Suprapubic skin (tissue), 4 donors: ENCODE results near the gene MBD2. TPM values are rescaled to one million over a fixed set of nuclear protein-coding genes. Genes with fewer than 3 reads are reported as not detected.

Experiments
- DNase-seq, 2 donors: peaks; one replicate each; pipeline ENCODE4 v3.0.0-alpha.2; 2019; ENCODE audit warnings: low spot score in 2 of 2
- H3K27ac ChIP-seq: fragments of 200-600 bp; sonication (generic); one replicate; pipeline ENCODE4 v1.5.1; 2019
- H3K27me3 ChIP-seq: fragments of 200-600 bp; sonication (generic); one replicate; pipeline ENCODE4 v1.5.1; 2019
- H3K36me3 ChIP-seq: fragments of 200-600 bp; sonication (generic); one replicate; pipeline ENCODE4 v1.5.1; 2019
- H3K4me1 ChIP-seq: fragments of 200-600 bp; sonication (generic); one replicate; pipeline ENCODE4 v1.5.1; 2019
- H3K4me3 ChIP-seq: fragments of 200-600 bp; sonication (generic); one replicate; pipeline ENCODE4 v1.5.1; 2019; ENCODE audit warnings: mild to moderate bottlenecking
- H3K9me3 ChIP-seq: fragments of 200-600 bp; sonication (generic); one replicate; pipeline ENCODE4 v1.5.1; 2019
- EP300 ChIP-seq: sonication (generic); formaldehyde crosslinking; IDR thresholded peaks from one replicate; pipeline ENCODE4 v1.6.1; 2017; ENCODE audit warnings: antibody characterized with exemption
- POLR2A ChIP-seq, 2 donors: fragments of 450-650 bp; IDR thresholded peaks; one replicate each; pipeline ENCODE4 v1.6.1; 2017; ENCODE audit warnings: antibody characterized with exemption in 2 of 2, mild to moderate bottlenecking in 2 of 2, moderate library complexity in 2 of 2
- POLR2AphosphoS5 ChIP-seq, 3 donors: sonication (generic); formaldehyde crosslinking; IDR thresholded peaks; one replicate each; pipeline ENCODE4 v1.6.1; 2017; ENCODE audit warnings: antibody characterized with exemption in 3 of 3
- WGBS: methylation state at CpG from one replicate; pipeline ENCODE4 v1.1.5; 2018; 5-methylcytosine and 5-hydroxymethylcytosine counted together
- total RNA-seq, 4 donors: library from RNA; depleted of rRNA; stranded (reverse); fragments of >200 nt; gene quantifications; one replicate each; pipeline ENCODE4 v1.1.0, GENCODE V29; 2016
- TF ChIP-seq, protein P1 (sequence below), 2 donors: fragments of 200-600 bp in 1 of 2; fragments of 450-650 bp in 1 of 2; sonication (generic) in 1 of 2; IDR thresholded peaks; one replicate each; pipeline ENCODE4 v1.5.1; 2016 to 2019; ENCODE audit warnings: antibody characterized with exemption in 2 of 2, mild to moderate bottlenecking in 1 of 2, moderate library complexity in 1 of 2

The MBD2 gene
- total RNA-seq, 4 donors from 2014 or later, result 40.8 to 55.8 (median 45.0) TPM

DNA sequence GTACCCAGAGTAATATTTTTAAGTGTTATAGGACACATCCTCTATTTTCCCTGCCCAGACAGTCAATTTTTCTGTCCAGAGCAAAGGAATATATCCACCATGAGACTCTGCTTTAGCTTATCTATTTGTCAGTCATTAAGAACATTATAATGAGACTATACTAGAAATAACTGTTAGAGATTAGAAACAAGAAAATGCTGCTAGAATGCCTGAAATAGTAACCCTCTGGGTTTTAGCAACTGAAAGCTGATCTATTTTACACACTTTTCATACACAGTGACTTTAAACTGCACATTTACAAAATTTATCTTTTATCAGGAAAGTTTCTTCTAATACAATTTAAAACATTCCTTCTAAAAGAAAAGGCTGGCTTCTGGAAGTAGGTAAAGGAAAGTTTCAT is 39.6 kb downstream of the MBD2 start:
- Histone ChIP-seq H3K9me3 (no peaks in the 10 kb centered on the region), H3K4me3 (no peak overlapping the region), H3K36me3 (peaks cover 46% of the 10 kb centered on the region), H3K4me1 (no peaks in the 10 kb centered on the region), H3K27me3 (no peaks in the 10 kb centered on the region), H3K27ac (no peak overlapping the region)
- TF ChIP-seq POLR2AphosphoS5 (IDR thresholded peaks at IDR 0.05), result no peak
- TF ChIP-seq EP300, result no peak
- TF ChIP-seq, protein P1, sequence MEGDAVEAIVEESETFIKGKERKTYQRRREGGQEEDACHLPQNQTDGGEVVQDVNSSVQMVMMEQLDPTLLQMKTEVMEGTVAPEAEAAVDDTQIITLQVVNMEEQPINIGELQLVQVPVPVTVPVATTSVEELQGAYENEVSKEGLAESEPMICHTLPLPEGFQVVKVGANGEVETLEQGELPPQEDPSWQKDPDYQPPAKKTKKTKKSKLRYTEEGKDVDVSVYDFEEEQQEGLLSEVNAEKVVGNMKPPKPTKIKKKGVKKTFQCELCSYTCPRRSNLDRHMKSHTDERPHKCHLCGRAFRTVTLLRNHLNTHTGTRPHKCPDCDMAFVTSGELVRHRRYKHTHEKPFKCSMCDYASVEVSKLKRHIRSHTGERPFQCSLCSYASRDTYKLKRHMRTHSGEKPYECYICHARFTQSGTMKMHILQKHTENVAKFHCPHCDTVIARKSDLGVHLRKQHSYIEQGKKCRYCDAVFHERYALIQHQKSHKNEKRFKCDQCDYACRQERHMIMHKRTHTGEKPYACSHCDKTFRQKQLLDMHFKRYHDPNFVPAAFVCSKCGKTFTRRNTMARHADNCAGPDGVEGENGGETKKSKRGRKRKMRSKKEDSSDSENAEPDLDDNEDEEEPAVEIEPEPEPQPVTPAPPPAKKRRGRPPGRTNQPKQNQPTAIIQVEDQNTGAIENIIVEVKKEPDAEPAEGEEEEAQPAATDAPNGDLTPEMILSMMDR (IDR thresholded peaks at IDR 0.05), result no peak
- no peak for TF ChIP-seq POLR2A (IDR thresholded peaks at IDR 0.05)
- DNase-seq, result no peak

DNA sequence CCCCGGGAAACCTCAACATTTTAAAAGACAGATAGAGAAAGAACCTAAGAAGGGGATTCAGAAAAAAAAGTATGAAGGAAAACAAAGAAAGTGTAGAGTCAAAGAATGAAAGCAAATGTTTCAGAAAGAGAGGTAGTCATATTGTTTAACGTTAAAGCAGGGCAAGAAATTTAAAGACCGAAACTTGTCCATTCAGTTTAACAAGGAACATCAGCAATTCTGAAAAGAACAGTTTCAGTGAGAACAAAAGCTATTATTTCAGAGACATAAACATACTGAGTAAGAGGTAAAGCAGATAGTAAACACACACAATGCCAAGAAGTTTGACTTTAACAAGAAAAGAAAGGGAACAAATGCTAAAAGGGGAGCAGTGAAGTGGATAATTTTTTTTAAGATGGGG is 41.1 kb downstream of the MBD2 start:
- H3K36me3 ChIP-seq, result peaks cover 42% of the 10 kb centered on the region
- no peaks in the 10 kb centered on the region for H3K9me3 ChIP-seq
- DNase-seq, result no peak
- H3K27me3 ChIP-seq, result no peaks in the 10 kb centered on the region
- H3K4me3 ChIP-seq, result no peak overlapping the region
- no peaks in the 10 kb centered on the region for H3K4me1 ChIP-seq
- 88% methylated on average over 3 of the region's 3 CpGs for whole genome bisulfite sequencing
- TF ChIP-seq POLR2A (IDR thresholded peaks at IDR 0.05) (no peak), EP300 (no peak), POLR2AphosphoS5 (IDR thresholded peaks at IDR 0.05) (no peak)
- TF ChIP-seq, protein P1 (IDR thresholded peaks at IDR 0.05), result no peak
- H3K27ac ChIP-seq, result no peak overlapping the region

DNA sequence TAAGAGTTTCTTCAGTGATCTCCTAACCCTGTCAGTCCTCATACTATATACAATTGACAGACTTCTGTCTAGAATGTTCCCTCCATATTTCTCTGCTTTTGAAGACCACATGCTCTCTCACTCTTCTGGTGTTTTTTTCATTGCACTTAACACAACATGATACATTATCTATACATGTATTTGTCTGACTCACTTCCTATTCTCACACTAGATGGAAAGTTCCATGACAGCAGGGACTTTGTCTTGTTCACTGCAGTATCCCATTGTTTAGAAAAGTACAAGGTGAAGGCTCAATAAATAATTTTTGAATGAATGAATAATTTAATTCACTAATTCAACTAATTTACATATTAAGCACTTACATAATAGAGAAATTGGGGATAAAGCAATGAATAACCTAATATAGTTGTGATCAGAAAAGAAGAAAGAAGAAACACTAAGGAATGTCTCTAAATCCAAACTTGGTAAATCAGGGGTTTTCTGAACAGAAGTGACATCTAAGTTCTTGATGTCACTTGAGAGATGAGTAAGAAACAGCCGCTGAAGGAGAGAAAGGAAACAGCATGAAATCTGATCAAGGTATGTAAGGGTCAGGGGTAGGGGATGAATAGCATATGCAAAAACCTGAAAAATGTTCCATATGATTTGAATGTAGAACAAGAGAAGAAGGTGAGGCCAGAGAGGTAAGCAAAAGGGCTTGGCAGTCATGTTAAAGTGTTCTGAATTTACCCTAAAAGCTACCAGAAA is 42.4 kb downstream of the MBD2 start:
- H3K36me3 ChIP-seq, result peaks cover 29% of the 10 kb centered on the region
- 97% methylated on average over 1 of the region's 1 CpG for WGBS

GRCh38 chr18:54173980-54174630 is 50.4 kb downstream of the MBD2 start:
- DNase-seq, result no peak
- Histone ChIP-seq H3K4me3 (no peak overlapping the region), H3K27ac (no peak overlapping the region), H3K9me3 (no peaks in the 10 kb centered on the region), H3K27me3 (no peaks in the 10 kb centered on the region), H3K36me3 (peaks cover 8% of the 10 kb centered on the region), H3K4me1 (no peaks in the 10 kb centered on the region)
- WGBS, result 73% methylated on average over 1 of the region's 1 CpG
- TF ChIP-seq, protein P1 (IDR thresholded peaks at IDR 0.05), result no peak
- TF ChIP-seq EP300 (no peak), POLR2A (IDR thresholded peaks at IDR 0.05) (no peak), POLR2AphosphoS5 (IDR thresholded peaks at IDR 0.05) (no peak)

More for the DNA sequence above, 42.4 kb downstream of the MBD2 start:
- Histone ChIP-seq H3K9me3 (no peaks in the 10 kb centered on the region), H3K4me1 (no peaks in the 10 kb centered on the region), H3K4me3 (no peak overlapping the region), H3K27me3 (no peaks in the 10 kb centered on the region), H3K27ac (no peak overlapping the region)
- TF ChIP-seq EP300, result no peak
- no peak for TF ChIP-seq POLR2AphosphoS5 (IDR thresholded peaks at IDR 0.05)
- TF ChIP-seq POLR2A (IDR thresholded peaks at IDR 0.05), result no peak
- TF ChIP-seq, protein P1 (IDR thresholded peaks at IDR 0.05), result no peak
- DNase-seq, result no peak

DNA sequence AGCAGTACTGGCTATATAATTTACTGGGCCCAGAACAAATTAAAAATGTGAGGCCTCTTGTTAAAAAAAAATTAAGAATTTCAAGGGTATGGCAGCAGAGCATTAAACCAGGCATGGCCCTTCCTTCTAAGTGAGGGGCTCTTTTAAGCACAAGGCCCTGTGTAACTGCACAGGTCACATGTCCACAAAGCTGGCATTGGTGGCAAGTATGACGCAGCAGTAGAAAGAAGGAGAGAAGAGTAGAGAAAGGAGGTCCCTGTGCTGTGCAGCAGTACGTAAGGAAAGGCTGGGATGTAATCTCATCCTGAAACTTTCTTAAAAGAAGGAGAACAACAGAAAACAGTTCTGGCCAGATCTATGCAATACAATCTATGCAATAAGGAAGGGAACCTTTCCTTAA is 51.2 kb downstream of the MBD2 start:
- no peaks in the 10 kb centered on the region for H3K27me3 ChIP-seq
- WGBS, result 86% methylated on average over 2 of the region's 2 CpGs
- H3K27ac ChIP-seq, result no peak overlapping the region
- TF ChIP-seq, protein P1 (IDR thresholded peaks at IDR 0.05), result no peak
- TF ChIP-seq EP300 (no peak), POLR2A (IDR thresholded peaks at IDR 0.05) (no peak), POLR2AphosphoS5 (IDR thresholded peaks at IDR 0.05) (no peak)
- peaks cover 12% of the 10 kb centered on the region for H3K36me3 ChIP-seq
- no peaks in the 10 kb centered on the region for H3K9me3 ChIP-seq
- no peak for DNase-seq
- no peak overlapping the region for H3K4me3 ChIP-seq
- H3K4me1 ChIP-seq, result no peaks in the 10 kb centered on the region
